ENCODE results near the gene EFNB2. TPM values are rescaled to one million over a fixed set of nuclear protein-coding genes. Genes with fewer than 3 reads are reported as not detected.

The EFNB2 gene
- total RNA-seq, 1 donor from 2014 or later = 9.6 TPM

DNA sequence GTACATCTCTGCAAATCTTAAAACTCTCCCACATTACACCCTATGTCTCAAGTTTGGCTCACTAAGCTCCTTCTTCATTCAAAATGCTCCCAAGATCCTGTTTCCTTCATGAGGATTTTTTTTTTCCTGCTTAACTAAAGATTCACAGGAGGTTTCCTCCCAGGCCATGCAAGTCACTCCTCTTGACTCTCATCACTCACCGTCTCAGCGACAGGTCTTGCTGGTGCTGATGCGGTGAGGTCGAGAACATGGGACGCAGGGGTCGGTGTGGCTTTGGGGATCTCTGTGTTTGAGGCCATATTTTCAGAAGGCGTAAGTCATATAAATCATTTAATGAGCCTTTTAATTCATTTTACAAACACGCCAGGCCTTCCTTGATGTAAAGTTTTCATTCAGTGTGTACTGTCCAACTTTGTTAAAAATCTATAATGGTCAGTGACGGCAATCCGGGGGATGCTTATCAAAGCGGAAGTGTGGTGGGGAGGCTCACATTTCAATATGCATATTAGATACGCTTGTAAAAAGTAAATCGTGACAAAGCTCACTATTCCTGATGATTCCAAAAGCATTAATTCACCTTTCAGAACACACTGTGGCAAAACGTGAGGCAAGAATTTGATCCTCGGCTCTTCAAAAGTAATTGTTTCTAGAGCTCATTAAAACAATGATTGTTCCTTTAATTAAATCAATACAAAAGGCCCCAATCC, 20.4 kb downstream of the EFNB2 start:
- ATAC-seq (no peak), DNase-seq (ENCODE audit: missing footprints) (no peak)
- intact Hi-C loops (cut with DNase I) = no loop called here

DNA sequence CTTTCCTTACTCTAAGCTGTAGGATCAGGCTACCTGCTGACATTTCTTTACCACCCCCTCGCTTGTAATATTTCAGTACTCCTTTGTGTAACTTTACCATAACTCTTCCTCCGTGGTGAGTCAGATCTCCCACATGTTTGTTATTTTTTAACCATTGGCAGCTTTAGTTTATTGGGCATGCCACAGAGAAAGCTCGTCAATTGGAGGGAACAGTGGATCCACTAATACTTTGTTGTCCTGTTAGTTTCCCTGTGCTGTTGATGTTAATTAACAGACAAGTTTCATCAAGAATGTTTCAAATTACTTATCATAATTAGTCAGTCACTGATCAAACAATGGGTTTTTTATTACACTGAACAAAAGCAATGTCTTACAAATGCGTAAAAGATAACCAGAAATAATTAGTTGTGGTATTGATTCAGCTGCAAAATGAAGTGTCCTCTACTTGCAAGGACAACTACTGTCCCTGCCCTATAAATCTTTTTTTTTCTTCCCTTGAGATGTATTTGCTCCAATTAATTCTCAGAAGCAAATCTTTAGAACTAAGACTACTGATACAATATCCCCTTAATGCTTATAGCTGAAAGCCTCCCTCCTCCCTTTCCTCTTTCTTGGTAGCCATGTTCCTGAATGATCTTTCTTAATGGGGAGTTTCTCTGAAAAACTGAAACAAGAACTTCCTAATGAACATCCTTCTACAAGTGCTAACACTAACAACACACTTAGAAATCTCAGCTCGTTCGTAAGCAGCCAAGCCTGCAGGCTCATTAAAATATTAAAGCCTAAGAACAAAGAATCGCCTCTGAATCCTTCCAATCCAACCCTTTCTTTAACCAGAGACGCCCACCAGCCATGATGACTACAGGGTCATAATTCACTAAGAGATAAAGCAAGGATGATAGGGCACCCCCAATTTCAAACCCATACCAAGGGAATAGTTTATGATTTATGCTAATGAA, 22.2 kb downstream of the EFNB2 start:
- intact Hi-C loops (cut with DNase I) = no loop called here
- no peak for DNase-seq (ENCODE audit: missing footprints)
- ATAC-seq = no peak

DNA sequence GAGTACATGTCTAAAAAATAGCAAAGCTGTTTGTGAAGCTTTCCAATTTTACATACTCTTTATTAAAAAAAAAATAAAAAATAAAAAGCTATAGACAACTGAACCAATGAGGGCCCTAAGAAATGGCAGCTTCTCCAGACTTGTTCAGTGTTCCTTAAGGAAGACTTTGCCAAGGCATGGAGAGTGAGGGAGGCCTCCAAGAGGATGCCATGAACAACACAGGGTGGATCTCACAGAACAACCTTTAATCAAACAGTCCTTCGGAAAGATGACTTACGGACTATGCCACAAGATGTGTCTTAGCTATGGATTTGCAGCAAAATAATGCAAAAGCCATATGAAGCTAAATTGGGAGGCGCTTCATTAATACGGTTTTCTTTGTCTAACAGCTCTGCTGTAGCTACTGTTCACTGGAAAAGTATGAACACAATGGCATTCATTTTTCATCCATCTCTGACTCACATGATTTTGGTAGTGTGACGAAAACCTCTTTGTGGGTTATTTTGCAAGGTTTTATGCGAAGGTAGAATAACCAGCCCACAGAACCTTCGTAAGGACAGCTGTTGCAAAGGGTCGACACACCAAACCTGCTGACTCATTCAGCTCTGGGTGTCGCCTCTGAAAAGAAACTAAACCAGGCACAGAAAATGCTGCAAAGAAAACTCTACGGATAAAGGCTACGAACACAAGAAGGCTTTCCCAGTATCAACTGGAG, 27.7 kb downstream of the EFNB2 start:
- no peak for DNase-seq (ENCODE audit: missing footprints)
- intact Hi-C loops (cut with DNase I) = no loop called here
- ATAC-seq = no peak

DNA sequence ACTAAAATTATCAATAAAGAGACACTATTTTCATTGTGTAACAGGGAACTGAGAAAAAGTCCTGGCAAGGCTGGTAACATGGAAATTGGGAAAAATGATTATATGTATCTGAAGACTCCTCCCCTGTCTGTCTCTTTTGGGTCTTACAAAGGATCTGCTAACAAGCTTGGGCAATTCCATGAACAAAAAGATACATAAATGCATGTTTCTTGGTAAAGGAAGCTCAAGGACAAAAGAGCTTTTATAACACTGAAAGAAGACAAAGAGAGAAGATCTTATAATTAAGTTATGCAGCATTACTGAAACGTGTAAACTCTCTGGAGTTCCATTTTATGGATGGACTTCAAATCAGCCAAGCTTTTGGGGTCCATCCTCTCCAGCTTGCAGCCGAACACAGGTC, 29.2 kb downstream of the EFNB2 start:
- intact Hi-C loops (cut with DNase I) = no loop called here
- DNase-seq (ENCODE audit: missing footprints) = no peak
- ATAC-seq = no peak

DNA sequence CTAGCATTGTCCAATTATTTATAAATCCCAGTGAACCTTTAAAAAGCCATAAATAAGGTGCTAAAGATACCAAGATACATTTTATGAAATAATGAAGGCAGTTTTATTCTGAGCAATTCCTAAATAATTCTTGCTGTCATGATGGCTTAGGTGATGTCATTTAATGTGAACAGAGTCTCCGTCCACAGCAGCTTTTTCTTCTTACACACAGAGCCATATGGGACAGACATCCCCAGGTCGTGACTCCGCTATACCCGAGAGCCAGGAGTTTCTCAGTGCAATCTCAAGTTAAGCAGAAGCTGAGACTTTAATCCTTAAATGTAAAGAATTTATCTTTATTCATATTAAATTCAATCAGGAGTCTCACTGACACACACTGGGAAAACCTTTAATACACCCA, 29.7 kb downstream of the EFNB2 start:
- ATAC-seq (no peak), DNase-seq (ENCODE audit: missing footprints) (no peak)
- intact Hi-C loops (cut with DNase I) = no loop called here

DNA sequence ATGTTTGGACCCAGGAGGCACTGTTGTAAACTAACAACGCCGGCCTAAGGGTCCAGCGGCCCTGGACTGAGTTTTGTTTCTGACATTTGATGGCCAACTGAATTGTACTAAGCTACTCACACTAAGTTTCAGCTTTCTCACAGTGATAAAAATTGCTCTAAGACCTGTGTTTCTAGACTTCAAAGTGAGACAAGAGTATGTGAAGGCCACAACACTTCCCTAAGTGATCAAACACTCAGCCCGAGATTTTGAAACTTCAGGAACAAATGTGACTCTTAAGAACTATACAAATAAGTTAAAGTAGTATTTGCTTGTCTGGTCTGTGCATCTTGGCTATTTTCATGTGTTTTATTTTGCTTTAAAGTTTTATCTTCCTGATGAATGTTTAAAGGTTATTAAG, 30.2 kb downstream of the EFNB2 start:
- no peak for DNase-seq (ENCODE audit: missing footprints)
- intact Hi-C loops (cut with DNase I) = no loop called here
- no peak for ATAC-seq

DNA sequence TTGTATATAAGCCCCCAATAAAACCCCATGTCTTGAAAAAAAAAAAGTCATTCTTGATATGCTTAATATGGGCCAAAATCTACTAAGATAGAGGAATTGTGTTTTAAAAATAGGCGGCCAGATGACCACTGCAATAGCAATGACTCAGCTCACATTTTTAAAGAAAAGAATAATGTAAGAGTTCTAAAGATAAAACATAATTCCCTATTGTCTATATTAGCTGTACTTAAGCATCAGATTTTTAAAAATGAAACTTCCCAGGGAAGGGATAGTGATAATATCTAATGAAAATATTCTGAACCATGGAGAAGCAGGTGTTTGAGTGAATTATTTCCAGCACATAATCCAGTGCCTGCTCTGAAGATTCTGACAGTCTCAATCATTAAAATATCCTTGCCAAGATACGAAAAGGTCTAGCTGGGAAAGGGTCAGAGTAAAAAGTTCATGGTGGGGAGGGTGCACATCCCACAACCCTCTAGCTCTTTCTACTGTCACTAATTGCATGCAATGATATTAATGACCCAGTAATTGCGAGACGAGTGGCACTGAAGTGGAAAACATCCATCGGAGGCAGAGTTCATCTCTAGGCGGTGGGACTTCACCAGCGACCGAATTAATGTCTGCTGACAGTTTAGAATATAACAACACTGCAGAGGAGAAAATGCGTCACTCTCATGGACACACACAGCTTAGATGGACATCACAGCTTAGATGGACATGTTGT, 31.6 kb downstream of the EFNB2 start:
- intact Hi-C loops (cut with DNase I) = no loop called here
- no peak for ATAC-seq
- DNase-seq (ENCODE audit: missing footprints) = no peak

DNA sequence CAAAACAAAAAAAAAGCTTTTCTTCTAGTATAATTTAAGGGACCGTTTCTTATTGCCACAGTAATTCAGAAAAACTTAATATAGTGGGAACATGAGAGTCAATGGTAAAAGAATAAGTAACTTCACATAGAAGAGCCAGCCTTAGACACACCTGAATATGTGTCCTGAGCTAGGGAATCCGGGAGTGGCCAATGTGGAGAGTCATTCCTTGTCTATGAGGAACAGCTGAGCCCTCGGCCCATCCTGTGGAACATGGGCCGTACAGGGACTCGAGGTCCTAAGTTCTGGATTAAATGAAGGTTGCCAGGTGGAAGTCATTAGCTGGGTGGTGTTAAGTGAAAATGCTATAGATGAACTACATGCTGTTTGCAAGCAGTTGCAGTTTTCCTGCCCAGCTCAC, 32.2 kb downstream of the EFNB2 start:
- DNase-seq (ENCODE audit: missing footprints) = no peak
- intact Hi-C loops (cut with DNase I) = no loop called here
- no peak for ATAC-seq

DNA sequence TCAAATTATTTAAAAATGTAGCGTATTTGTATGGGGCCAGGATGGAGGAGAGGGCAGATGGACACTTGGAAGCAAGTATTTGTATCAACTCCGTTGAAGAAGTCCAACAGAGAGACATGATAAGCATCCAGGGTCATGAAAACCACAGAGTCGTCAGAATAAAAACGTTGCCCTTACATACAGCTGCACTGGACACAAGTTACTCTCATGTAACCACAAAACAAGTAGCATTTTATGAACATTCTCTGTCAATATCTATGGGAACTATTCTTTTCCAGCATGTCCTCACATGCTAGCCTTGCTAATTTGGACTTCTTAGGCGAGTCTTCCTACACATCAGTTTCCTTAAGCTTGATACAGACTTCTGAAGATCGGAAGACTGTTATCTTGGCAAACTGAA, 35.0 kb downstream of the EFNB2 start:
- intact Hi-C loops (cut with DNase I) = no loop called here
- DNase-seq (ENCODE audit: missing footprints) (no peak), ATAC-seq (no peak)

DNA sequence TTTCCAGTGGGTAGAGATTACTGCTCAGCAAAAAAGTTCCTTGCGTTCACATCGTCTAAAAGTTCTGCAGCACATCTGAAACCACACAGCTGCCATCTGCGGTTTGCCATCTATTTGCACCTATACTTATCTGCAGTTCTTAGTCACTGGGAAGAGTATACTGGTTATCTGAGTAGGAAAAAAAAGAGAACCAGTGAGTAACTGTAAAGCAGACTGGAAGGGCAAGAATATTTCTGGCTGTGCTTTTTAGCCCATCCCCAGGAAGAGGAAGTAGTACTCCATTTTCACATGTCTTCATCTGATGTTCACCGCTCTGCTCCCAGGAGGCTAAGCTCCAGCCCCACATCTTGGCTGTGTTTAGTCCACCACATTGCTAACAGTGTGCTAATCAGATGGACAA, 35.6 kb downstream of the EFNB2 start:
- intact Hi-C loops (cut with DNase I) = loop anchor here (10.0 kb wide), 1 partner anchor 705 kb away; no protein-coding TSS in a partner anchor
- no peak for ATAC-seq

DNA sequence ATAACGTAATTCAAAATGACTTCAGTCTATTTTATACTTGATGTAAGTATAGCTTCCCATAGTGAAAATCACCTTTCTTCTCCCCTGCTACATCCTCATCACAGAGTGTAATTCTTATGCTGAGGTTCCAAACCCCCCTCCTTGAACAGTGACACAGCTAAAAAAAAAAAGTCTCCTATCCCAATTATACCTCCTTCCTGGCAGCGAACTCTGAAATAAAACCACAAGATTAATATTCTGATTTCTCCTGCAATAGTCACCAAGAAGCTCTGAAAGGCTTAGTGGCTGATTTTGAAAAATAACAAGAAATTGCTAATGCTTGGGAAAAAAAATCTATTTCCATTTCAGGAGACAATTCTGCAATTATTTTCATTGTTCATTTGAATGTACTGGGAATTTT, 36.3 kb downstream of the EFNB2 start:
- no peak for DNase-seq (ENCODE audit: missing footprints)
- no peak for ATAC-seq
- intact Hi-C loops (cut with DNase I) = loop anchor here (10.0 kb wide), 1 partner anchor 706 kb away; no protein-coding TSS in a partner anchor

More for the DNA sequence above, 35.6 kb downstream of the EFNB2 start:
- no peak for DNase-seq (ENCODE audit: missing footprints)

DNA sequence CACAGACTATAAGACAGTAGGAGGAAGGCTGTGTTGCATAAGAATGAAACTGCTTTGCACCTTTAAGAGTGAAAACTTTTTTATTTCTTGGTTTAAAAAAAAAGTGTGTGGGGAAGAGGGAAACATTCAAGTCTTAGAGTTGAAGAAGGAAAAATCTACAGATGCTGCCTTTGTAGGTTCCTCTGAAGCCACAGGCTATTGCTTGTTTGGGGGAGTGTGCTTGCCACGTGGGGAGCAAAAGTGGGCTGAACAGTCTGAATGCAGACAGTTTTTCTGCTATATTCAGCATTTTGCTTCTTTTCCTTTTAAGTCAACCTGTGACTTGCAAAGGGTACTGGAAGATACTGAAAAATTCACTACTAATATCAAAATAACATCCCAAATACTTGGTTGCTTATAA, 36.9 kb downstream of the EFNB2 start:
- ATAC-seq = no peak
- no peak for DNase-seq (ENCODE audit: missing footprints)
- intact Hi-C loops (cut with DNase I) = loop anchor here (10.0 kb wide), 1 partner anchor 706 kb away; no protein-coding TSS in a partner anchor

DNA sequence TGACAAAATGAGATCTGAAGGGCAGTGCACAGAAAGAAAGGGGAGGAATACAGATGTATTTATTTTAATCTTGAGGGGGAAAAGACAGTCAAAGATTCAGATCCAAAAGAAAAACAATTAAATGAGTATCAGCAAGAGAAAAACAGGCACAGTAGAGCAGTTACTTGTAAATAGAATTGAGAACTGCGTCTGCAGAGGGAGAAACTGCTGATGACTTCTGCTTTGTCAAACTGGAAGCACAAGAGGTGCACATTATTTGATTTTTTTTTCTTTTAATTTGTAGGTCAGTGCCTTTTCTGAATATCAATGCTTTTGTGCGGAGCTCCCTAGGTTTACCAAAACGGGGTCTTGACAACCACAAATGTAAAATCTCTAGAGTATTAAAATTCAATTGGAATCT, 37.3 kb downstream of the EFNB2 start:
- DNase-seq (ENCODE audit: missing footprints) (no peak), ATAC-seq (no peak)
- intact Hi-C loops (cut with DNase I) = loop anchor here (10.0 kb wide), 1 partner anchor 707 kb away; no protein-coding TSS in a partner anchor

DNA sequence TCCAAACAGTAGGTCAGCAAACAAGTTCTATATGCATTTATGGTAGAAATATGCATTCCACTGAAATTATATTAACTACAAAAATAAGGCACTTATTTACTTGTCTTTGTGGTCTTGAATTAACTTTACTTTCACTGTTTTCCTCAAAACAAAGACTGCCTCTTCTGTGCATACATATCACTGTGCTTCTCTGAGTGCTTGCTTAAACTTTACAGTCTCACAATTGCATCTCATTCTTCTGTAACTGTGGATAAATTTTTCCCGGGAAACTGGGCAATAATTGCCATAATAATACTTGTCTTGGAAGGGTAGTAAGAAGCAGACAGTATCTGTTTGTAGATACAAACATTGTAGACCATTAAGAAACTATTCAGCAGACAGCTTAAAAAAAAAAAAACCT, 38.4 kb downstream of the EFNB2 start:
- DNase-seq (ENCODE audit: missing footprints) = no peak
- intact Hi-C loops (cut with DNase I) = loop anchor here (10.0 kb wide), 1 partner anchor 708 kb away; no protein-coding TSS in a partner anchor
- no peak for ATAC-seq

DNA sequence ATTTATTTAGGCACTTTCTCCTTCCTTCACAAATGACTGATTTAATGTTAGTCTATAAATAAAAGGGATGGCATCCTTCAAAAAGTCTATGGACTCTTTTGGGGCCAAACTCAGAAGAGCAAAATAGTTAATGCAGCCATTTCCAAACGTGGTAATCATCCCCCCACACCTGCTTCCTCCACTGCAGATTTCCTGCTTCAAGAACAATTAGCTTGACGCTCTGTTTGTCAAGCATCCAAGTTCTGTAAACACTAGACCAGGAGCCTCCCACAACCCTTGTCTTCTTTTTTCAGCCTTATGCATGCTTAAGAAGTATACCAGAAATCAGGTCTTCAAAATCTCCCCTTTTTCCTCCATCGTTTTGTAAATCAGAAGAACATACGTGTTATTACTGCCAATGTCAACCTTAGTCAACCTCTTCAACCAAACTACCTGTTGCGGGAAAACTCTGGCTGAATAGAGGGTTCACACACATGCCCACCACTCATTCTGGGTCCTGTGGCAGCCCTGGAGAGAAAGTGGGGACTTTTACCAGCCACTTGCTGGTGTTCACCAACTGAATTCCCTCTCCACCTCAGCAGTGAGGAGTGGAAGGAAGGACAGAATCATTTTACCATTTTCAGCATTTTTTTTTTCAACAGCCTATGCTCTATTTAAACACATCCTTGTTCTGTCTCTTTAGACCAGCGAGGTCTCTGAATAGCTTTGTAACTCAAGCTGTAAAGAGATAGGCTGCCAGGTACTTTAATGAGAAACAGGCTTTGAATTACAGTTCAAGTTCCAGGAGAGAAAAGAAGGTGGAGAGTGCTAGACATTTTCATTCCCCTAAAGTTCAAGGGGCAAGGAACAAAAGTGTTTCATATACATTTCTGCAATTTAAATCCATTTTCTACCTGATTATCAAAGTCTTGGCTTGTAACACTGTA, 39.1 kb downstream of the EFNB2 start:
- DNase-seq (ENCODE audit: missing footprints) (no peak), ATAC-seq (no peak)
- intact Hi-C loops (cut with DNase I) = loop anchor here (10.0 kb wide), 1 partner anchor 708 kb away; no protein-coding TSS in a partner anchor

DNA sequence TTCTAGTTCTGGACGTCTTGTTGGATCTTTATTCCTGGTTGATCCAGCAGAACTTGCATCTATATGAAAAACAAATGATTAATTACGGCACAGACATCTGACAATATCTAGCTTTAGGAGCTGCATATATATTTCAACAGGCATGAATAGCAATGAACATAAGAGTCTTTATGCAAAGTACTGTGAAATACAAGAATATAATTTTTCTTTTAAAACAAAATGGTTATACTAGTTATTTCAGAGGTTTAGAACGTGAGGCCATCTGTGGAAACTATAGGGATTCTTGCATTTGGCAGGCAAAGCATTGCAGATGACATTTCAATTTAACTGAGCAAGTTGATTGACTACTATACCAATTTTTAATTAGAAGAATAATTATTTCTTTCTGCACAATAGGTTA, 40.5 kb downstream of the EFNB2 start:
- ATAC-seq = no peak
- no peak for DNase-seq (ENCODE audit: missing footprints)
- intact Hi-C loops (cut with DNase I) = loop anchor here (5.0 to 10.0 kb wide), 3 partner anchors 37 to 710 kb away; no protein-coding TSS in a partner anchor

DNA sequence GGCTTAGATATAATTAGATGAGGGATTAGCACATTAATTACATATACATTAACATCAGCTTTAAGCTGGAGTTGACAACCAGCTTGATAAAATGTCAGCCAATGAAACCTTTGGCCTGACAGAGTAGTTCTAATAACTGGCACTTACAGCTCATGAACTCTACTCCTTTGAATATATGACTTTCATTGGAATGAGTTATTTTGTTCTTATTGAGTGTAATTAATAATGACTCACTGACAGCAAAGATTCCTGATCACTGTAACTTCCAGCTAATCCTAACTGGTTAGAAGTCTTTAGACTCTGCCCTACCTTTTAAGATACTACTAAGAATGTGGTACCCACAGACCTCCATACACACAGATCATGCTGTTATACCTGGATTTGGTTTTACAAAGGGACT, 41.0 kb downstream of the EFNB2 start:
- DNase-seq (ENCODE audit: missing footprints) (no peak), ATAC-seq (no peak)
- intact Hi-C loops (cut with DNase I) = loop anchor here (5.0 to 10.0 kb wide), 3 partner anchors 38 to 710 kb away; no protein-coding TSS in a partner anchor

Measured in Right ventricle myocardium inferior (tissue), 1 donor.